Measurements from ENCODE around the gene TDO2. TPM values are rescaled to one million over a fixed set of nuclear protein-coding genes. Genes with fewer than 3 reads are reported as not detected.
"Not testable (repeated sequence)": the region's sequence is repeated elsewhere in the genome, so short reads cannot be mapped to it uniquely, and the experiment has no call there.

The TDO2 gene
- total RNA-seq, 2 experiments from 2014 or later, result not detected

- POLR2A ChIA-PET, result no interaction called here
- CTCF ChIA-PET, result no interaction called here
- Mint-ChIP-seq H3K4me3 (no peak overlapping the region), H3K9me3 (ENCODE audit: insufficient read depth) (no peaks in the 10 kb centered on the region), H3K27ac (no peak overlapping the region), H3K4me1 (ENCODE audit: low read depth) (peaks cover 7% of the 10 kb centered on the region), H3K27me3 (ENCODE audit: low read depth) (peaks cover under 1% of the 10 kb centered on the region), H3K36me3 (ENCODE audit: low read depth) (no peaks in the 10 kb centered on the region)
- DNase-seq (no peak), ATAC-seq (no peak)
Measured at GRCh38 chr4:155911905-155912304, 8.4 kb downstream of the TDO2 start.

GRCh38 chr4:155914782-155915181 is 11.3 kb downstream of the TDO2 start:
- ChIA-PET CTCF (no interaction called here), POLR2A (no interaction called here)
- Mint-ChIP-seq H3K27me3 (ENCODE audit: low read depth) (peaks cover 5% of the 10 kb centered on the region), H3K36me3 (ENCODE audit: low read depth) (no peaks in the 10 kb centered on the region), H3K4me3 (no peak overlapping the region), H3K9me3 (ENCODE audit: insufficient read depth) (no peaks in the 10 kb centered on the region), H3K27ac (no peak overlapping the region), H3K4me1 (ENCODE audit: low read depth) (peaks cover 5% of the 10 kb centered on the region)
- ATAC-seq (no peak), DNase-seq (no peak)

- CTCF ChIA-PET, result no interaction called here
- ATAC-seq, result no peak
- no peaks in the 10 kb centered on the region for H3K4me1 Mint-ChIP-seq (ENCODE audit: low read depth)
Measured at GRCh38 chr4:155921597-155921996, 18.1 kb downstream of the TDO2 start.

GRCh38 chr4:155924637-155925036 is 21.1 kb downstream of the TDO2 start:
- no peak for DNase-seq
- H3K4me3 Mint-ChIP-seq, result no peak overlapping the region
- ATAC-seq, result no peak
- no peak overlapping the region for H3K27ac Mint-ChIP-seq
- H3K36me3 Mint-ChIP-seq (ENCODE audit: low read depth), result no peaks in the 10 kb centered on the region
- ChIA-PET POLR2A (no interaction called here), CTCF (no interaction called here)
- no peaks in the 10 kb centered on the region for H3K9me3 Mint-ChIP-seq (ENCODE audit: insufficient read depth)
- no peaks in the 10 kb centered on the region for H3K4me1 Mint-ChIP-seq (ENCODE audit: low read depth)
- no peaks in the 10 kb centered on the region for H3K27me3 Mint-ChIP-seq (ENCODE audit: low read depth)

More at GRCh38 chr4:155921597-155921996, 18.1 kb downstream of the TDO2 start:
- Mint-ChIP-seq H3K36me3 (ENCODE audit: low read depth) (no peaks in the 10 kb centered on the region), H3K9me3 (ENCODE audit: insufficient read depth) (no peaks in the 10 kb centered on the region), H3K27me3 (ENCODE audit: low read depth) (peaks cover 5% of the 10 kb centered on the region), H3K4me3 (no peak overlapping the region), H3K27ac (no peak overlapping the region)
- no peak for DNase-seq
- POLR2A ChIA-PET, result no interaction called here

- no peaks in the 10 kb centered on the region for H3K4me1 Mint-ChIP-seq (ENCODE audit: low read depth)
- no peak for ATAC-seq
- no peaks in the 10 kb centered on the region for H3K27me3 Mint-ChIP-seq (ENCODE audit: low read depth)
- no peaks in the 10 kb centered on the region for H3K36me3 Mint-ChIP-seq (ENCODE audit: low read depth)
- ChIA-PET CTCF (no interaction called here), POLR2A (no interaction called here)
- no peak overlapping the region for H3K4me3 Mint-ChIP-seq
- no peaks in the 10 kb centered on the region for H3K9me3 Mint-ChIP-seq (ENCODE audit: insufficient read depth)
- no peak overlapping the region for H3K27ac Mint-ChIP-seq
- no peak for DNase-seq
Measured at GRCh38 chr4:155929833-155930232, 26.3 kb downstream of the TDO2 start.

GRCh38 chr4:155930330-155930729 is 26.8 kb downstream of the TDO2 start:
- Mint-ChIP-seq H3K27me3 (ENCODE audit: low read depth) (no peaks in the 10 kb centered on the region), H3K4me1 (ENCODE audit: low read depth) (no peaks in the 10 kb centered on the region), H3K36me3 (ENCODE audit: low read depth) (no peaks in the 10 kb centered on the region), H3K9me3 (ENCODE audit: insufficient read depth) (no peaks in the 10 kb centered on the region), H3K27ac (no peak overlapping the region), H3K4me3 (no peak overlapping the region)
- ATAC-seq (no peak), DNase-seq (no peak)
- ChIA-PET POLR2A (no interaction called here), CTCF (no interaction called here)

GRCh38 chr4:155931634-155932033 is 28.1 kb downstream of the TDO2 start:
- CTCF ChIA-PET, result interaction anchor here (1.1 kb wide), 1 partner anchor 22 kb away, joined by 4 read pairs; no protein-coding TSS in a partner anchor
- Mint-ChIP-seq H3K36me3 (ENCODE audit: low read depth) (no peaks in the 10 kb centered on the region), H3K9me3 (ENCODE audit: insufficient read depth) (no peaks in the 10 kb centered on the region), H3K27me3 (ENCODE audit: low read depth) (no peaks in the 10 kb centered on the region), H3K4me3 (no peak overlapping the region), H3K27ac (no peak overlapping the region), H3K4me1 (ENCODE audit: low read depth) (no peaks in the 10 kb centered on the region)
- POLR2A ChIA-PET, result no interaction called here
- ATAC-seq (no peak), DNase-seq (no peak)

- CTCF ChIA-PET; H3K27me3 Mint-ChIP-seq (ENCODE audit: low read depth); H3K9me3 Mint-ChIP-seq (ENCODE audit: insufficient read depth); H3K27ac Mint-ChIP-seq; H3K4me3 Mint-ChIP-seq; ATAC-seq; POLR2A ChIA-PET; H3K4me1 Mint-ChIP-seq (ENCODE audit: low read depth); DNase-seq; H3K36me3 Mint-ChIP-seq (ENCODE audit: low read depth): not testable (repeated sequence)
Measured at GRCh38 chr4:155934634-155935033, 31.1 kb downstream of the TDO2 start.

GRCh38 chr4:155935389-155935986 is 32.0 kb downstream of the TDO2 start:
- no peak for DNase-seq
- Mint-ChIP-seq H3K9me3 (ENCODE audit: insufficient read depth) (no peaks in the 10 kb centered on the region), H3K4me1 (ENCODE audit: low read depth) (no peaks in the 10 kb centered on the region), H3K36me3 (ENCODE audit: low read depth) (no peaks in the 10 kb centered on the region), H3K27ac (no peak overlapping the region), H3K27me3 (ENCODE audit: low read depth) (no peaks in the 10 kb centered on the region), H3K4me3 (no peak overlapping the region)
- no peak for ATAC-seq
- CTCF ChIA-PET, result no interaction called here
- POLR2A ChIA-PET, result no interaction called here

GRCh38 chr4:155941085-155941790 is 37.7 kb downstream of the TDO2 start:
- ChIA-PET CTCF (interaction anchor here (1.7 kb wide), 1 partner anchor 12 kb away, joined by 5 read pairs; the partner anchor contains the start of gene CTSO), POLR2A (interaction anchor here (0.6 kb wide), 2 partner anchors 12 to 54 kb away, joined by 3 to 5 read pairs; partner anchors contain the start of gene CTSO)
- Mint-ChIP-seq H3K27me3 (ENCODE audit: low read depth) (no peaks in the 10 kb centered on the region), H3K36me3 (ENCODE audit: low read depth) (no peaks in the 10 kb centered on the region), H3K4me1 (ENCODE audit: low read depth) (no peaks in the 10 kb centered on the region), H3K9me3 (ENCODE audit: insufficient read depth) (no peaks in the 10 kb centered on the region), H3K27ac (no peak overlapping the region), H3K4me3 (no peak overlapping the region)
- DNase-seq (no peak), ATAC-seq (no peak)

GRCh38 chr4:155941820-155942219 is 38.3 kb downstream of the TDO2 start:
- Mint-ChIP-seq H3K27me3 (ENCODE audit: low read depth) (no peaks in the 10 kb centered on the region), H3K27ac (no peak overlapping the region), H3K36me3 (ENCODE audit: low read depth) (no peaks in the 10 kb centered on the region), H3K4me1 (ENCODE audit: low read depth) (no peaks in the 10 kb centered on the region), H3K9me3 (ENCODE audit: insufficient read depth) (no peaks in the 10 kb centered on the region), H3K4me3 (no peak overlapping the region)
- ATAC-seq (no peak), DNase-seq (no peak)
- ChIA-PET CTCF (interaction anchor here (1.7 kb wide), 1 partner anchor 12 kb away, joined by 5 read pairs; the partner anchor contains the start of gene CTSO), POLR2A (interaction anchor here (0.6 kb wide), 2 partner anchors 11 to 53 kb away, joined by 3 to 5 read pairs; partner anchors contain the start of gene CTSO)

- no peak for ATAC-seq
- Mint-ChIP-seq H3K36me3 (ENCODE audit: low read depth) (no peaks in the 10 kb centered on the region), H3K9me3 (ENCODE audit: insufficient read depth) (no peaks in the 10 kb centered on the region), H3K27ac (no peak overlapping the region), H3K4me3 (no peak overlapping the region), H3K4me1 (ENCODE audit: low read depth) (no peaks in the 10 kb centered on the region), H3K27me3 (ENCODE audit: low read depth) (no peaks in the 10 kb centered on the region)
- DNase-seq, result no peak
- ChIA-PET POLR2A (no interaction called here), CTCF (interaction anchor here (1.2 to 2.4 kb wide), 2 partner anchors 10 to 133 kb away, joined by 3 to 14 read pairs; partner anchors contain the start of gene CTSO)
Measured at GRCh38 chr4:155943605-155944291, 40.3 kb downstream of the TDO2 start.
